CD4-positive, alpha-beta T cell treated with Interleukin-15 for 4 hours (primary cell): ENCODE measurements around the gene NFATC2IP.
"Not testable (repeated sequence)": the region's sequence is repeated elsewhere in the genome, so short reads cannot be mapped to it uniquely, and the experiment has no call there.

ENCODE experiments used
- DNase-seq: peaks from one replicate; pipeline ENCODE4 v3.0.0-alpha.2; 2020; ENCODE audit warnings: low spot score

NFATC2IP gene

GRCh38 chr16:28998837-28999236 lies 48.1 kb downstream of the NFATC2IP start:
- DNase-seq: no peak

- no peak for DNase-seq
These were observed 48.8 kb downstream of the NFATC2IP start for GRCh38 chr16:28999577-28999976.

- DNase-seq: no peak
These were observed 49.3 kb downstream of the NFATC2IP start for GRCh38 chr16:29000019-29000418.

GRCh38 chr16:29004496-29005139 lies 53.9 kb downstream of the NFATC2IP start:
- not testable (repeated sequence) for DNase-seq

GRCh38 chr16:29007730-29008593 lies 57.2 kb downstream of the NFATC2IP start:
- DNase-seq: peak; percentile 81

- DNase-seq: no peak
These were observed 58.5 kb downstream of the NFATC2IP start for GRCh38 chr16:29009050-29009837.

GRCh38 chr16:29009838-29010166 lies 59.1 kb downstream of the NFATC2IP start:
- DNase-seq: no peak

GRCh38 chr16:29011112-29011511 lies 60.4 kb downstream of the NFATC2IP start:
- no peak for DNase-seq

GRCh38 chr16:29011851-29012250 lies 61.1 kb downstream of the NFATC2IP start:
- DNase-seq: no peak

- peak; percentile 61 for DNase-seq
These were observed 62.3 kb downstream of the NFATC2IP start for GRCh38 chr16:29012913-29013553.

- DNase-seq: no peak
These were observed 63.9 kb downstream of the NFATC2IP start for GRCh38 chr16:29014561-29015069.
